22Rv1 (cell line): ENCODE results near the gene CEP290.

Experiments used
- CTCF ChIP-seq: fragments of 450-650 bp; IDR thresholded peaks from 2 replicates; pipeline ENCODE4 v1.5.1; 2017; ENCODE audit warnings: mild to moderate bottlenecking
- ZFX ChIP-seq: fragments of 450-650 bp; IDR thresholded peaks from 2 replicates; pipeline ENCODE4 v1.6.1; 2017; ENCODE audit warnings: antibody characterized with exemption, borderline replicate concordance

- no peak for TF ChIP-seq CTCF
- no peak for TF ChIP-seq ZFX
Measured at GRCh38 chr12:88185279-88185678, 43.4 kb upstream of the CEP290 start.
